Activated effector memory CD4-positive, alpha-beta T cell treated with Interleukin-2 at 50 U/mL for 16 hours (primary cell): ENCODE data around the gene XPNPEP3.
A peak's percentile ranks its signal among the peaks of the same experiment; 100 is the strongest.
"Not testable (repeated sequence)": the region's sequence is repeated elsewhere in the genome, so short reads cannot be mapped to it uniquely, and the experiment has no call there.

Experiments used
- DNase-seq: peaks from one replicate; pipeline ENCODE4 v3.0.0-alpha.2; 2020

Gene XPNPEP3

GRCh38 chr22:40862013-40862412 lies 5.1 kb downstream of the XPNPEP3 start, which contains the start of gene DNAJB7:
Gene DNAJB7, minus strand, starts transcription at chr22:40862113. Its CDS starts 119 bp downstream, at chr22:40861994.
- DNase-seq: no peak

GRCh38 chr22:40862537-40862936 lies 5.6 kb downstream of the XPNPEP3 start:
- DNase-seq: no peak

- no peak for DNase-seq
Observed at GRCh38 chr22:40867109-40867508, 10.2 kb downstream of the XPNPEP3 start.

GRCh38 chr22:40868379-40868778 lies 11.4 kb downstream of the XPNPEP3 start:
- not testable (repeated sequence) for DNase-seq

- DNase-seq: no peak
Observed at GRCh38 chr22:40874016-40874415, 17.1 kb downstream of the XPNPEP3 start.

- no peak for DNase-seq
Observed at GRCh38 chr22:40875111-40875510, 18.2 kb downstream of the XPNPEP3 start.

GRCh38 chr22:40876907-40877306 lies 20.0 kb downstream of the XPNPEP3 start:
- no peak for DNase-seq

GRCh38 chr22:40877488-40877887 lies 20.5 kb downstream of the XPNPEP3 start:
- DNase-seq: no peak

GRCh38 chr22:40878922-40879321 lies 22.0 kb downstream of the XPNPEP3 start:
- DNase-seq: no peak

- DNase-seq: no peak
Observed at GRCh38 chr22:40889116-40889515, 32.2 kb downstream of the XPNPEP3 start.

- no peak for DNase-seq
Observed at GRCh38 chr22:40890881-40891280, 33.9 kb downstream of the XPNPEP3 start.

- DNase-seq: no peak
Observed at GRCh38 chr22:40894417-40894816, 37.5 kb downstream of the XPNPEP3 start.

- no peak for DNase-seq
Observed at GRCh38 chr22:40898850-40899357, 42.0 kb downstream of the XPNPEP3 start.

- DNase-seq: no peak
Observed at GRCh38 chr22:40904101-40904500, 47.2 kb downstream of the XPNPEP3 start.

GRCh38 chr22:40908895-40909294 lies 51.9 kb downstream of the XPNPEP3 start:
- no peak for DNase-seq

- DNase-seq: no peak
Observed at GRCh38 chr22:40911772-40912171, 54.8 kb downstream of the XPNPEP3 start.

- DNase-seq: not testable (repeated sequence)
Observed at GRCh38 chr22:40912987-40913386, 56.0 kb downstream of the XPNPEP3 start.

- no peak for DNase-seq
Observed at GRCh38 chr22:40919446-40919845, 62.5 kb downstream of the XPNPEP3 start.

GRCh38 chr22:40920526-40920925 lies 63.6 kb downstream of the XPNPEP3 start:
- DNase-seq: no peak

- no peak for DNase-seq
Observed at GRCh38 chr22:40922484-40923303, 65.7 kb downstream of the XPNPEP3 start.

GRCh38 chr22:40928657-40929056 lies 71.7 kb downstream of the XPNPEP3 start:
- DNase-seq: no peak

GRCh38 chr22:40932396-40932795 lies 75.4 kb downstream of the XPNPEP3 start:
- no peak for DNase-seq

GRCh38 chr22:40939202-40939601 lies 82.3 kb downstream of the XPNPEP3 start:
- no peak for DNase-seq

- DNase-seq: peak; percentile 99
Observed at GRCh38 chr22:40950962-40951794, 94.2 kb downstream of the XPNPEP3 start, which contains the start of gene RBX1. Gene RBX1, plus strand, starts transcription at chr22:40951378. Its CDS starts 21 bp downstream, at chr22:40951399.
